Measurements from ENCODE around the gene SHISA2.

DNA sequence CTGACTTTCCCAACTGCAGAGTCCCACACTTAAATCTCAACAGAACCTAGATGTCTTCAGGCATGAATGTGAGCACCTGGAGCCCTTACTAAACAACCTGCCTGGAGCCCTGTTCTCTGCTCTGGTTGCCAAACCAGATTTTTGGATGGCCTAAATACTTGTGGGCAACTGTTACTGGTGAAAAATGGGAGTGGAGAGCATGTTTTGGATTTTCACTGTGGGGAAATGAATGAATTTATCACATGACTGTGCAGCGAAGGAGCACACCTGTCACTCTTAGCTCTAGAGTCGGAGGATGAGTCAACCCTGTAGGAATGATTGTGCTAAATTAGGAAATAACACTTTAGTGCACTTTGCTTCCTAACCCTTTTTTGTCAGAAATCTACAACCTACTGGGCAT, 30.3 kb downstream of the SHISA2 start:
- TF ChIP-seq POLR2AphosphoS5 (IDR thresholded peaks at IDR 0.05; ENCODE audit: low read depth, low read length), result no peak
- no peak for TF ChIP-seq POLR2A (IDR thresholded peaks at IDR 0.05; ENCODE audit: low read depth, low read length)
- TF ChIP-seq SPI1 (IDR thresholded peaks at IDR 0.05; ENCODE audit: low read depth, low read length), result no peak
